ENCODE measurements around the gene TGFBRAP1. TPM values are rescaled to one million over a fixed set of nuclear protein-coding genes. Genes with fewer than 3 reads are reported as not detected.

Gene TGFBRAP1
- total and polyA plus RNA-seq, 9 donors: 7.2 to 19.1 (median 16.4) TPM

DNA sequence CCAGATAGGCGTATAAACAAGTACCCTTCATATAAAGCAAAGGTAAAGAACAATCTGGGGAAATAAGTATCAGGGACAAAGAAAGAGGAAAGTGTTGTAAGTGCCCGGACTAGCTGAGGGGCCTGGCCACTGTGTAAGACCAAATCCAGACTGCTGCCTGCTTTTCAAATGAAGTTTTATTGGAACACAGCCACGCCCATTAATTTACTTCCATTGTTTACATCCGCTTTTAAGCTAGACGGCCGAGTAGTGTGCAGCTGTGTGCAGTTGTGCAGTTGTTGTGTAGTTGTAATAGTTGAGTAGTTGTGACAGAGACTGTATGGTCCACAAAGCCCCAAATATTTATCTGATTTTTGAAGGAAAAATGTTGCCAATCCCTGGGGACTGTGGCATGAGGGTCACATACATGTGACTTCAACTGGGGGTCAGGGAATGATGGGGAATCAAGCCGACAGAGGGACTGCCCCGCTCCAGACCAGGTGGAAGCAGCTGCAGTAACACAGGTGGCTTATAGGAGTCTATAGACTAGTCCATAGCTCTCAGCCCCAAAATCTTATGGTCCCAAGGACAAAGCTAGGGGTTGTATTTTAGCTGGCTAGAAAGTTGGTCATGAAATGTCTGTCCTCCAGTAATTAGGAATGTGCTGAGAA is 39.3 kb upstream of the TGFBRAP1 start:
- Histone ChIP-seq H3K4me1 (ENCODE audit: insufficient read depth) (peaks cover 10% of the 10 kb centered on the region), H3K4me3 (no peak overlapping the region), H3K27ac (peak overlapping the region in 1 of 2 donors; percentile 98), H3K36me3 (no peaks in the 10 kb centered on the region), H3K27me3 (no peaks in the 10 kb centered on the region), H3K9me3 (no peaks in the 10 kb centered on the region)
- 44 to 65% (median 46%) methylated on average over 8 of the region's 8 CpGs for WGBS, 3 donors
- intact Hi-C loops (cut with DNase I): no loop called here
- TF ChIP-seq POLR2A (IDR thresholded peaks at IDR 0.05) (no peak), CTCF (IDR thresholded peaks at IDR 0.05) (no peak), EP300 (IDR thresholded peaks at IDR 0.05) (no peak)
- no peak for DNase-seq

DNA sequence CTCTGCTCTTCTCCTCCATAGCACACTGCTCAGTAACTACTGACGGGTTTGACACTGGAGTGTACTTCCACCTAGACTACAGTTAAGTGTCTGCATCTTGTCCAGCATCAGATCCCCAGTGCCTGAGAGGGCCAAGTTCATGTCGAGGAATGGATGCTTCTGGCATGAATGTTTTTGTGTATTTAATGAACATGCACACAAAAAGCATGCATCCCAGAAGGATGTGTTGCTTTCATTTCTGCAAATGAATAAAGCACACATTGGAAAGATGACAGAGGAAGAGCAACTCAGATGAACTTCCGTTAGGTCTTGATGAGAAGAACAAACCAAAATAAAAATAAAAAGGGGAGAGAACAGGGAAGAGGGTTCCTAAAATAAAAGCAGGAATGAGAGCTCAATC is 35.7 kb upstream of the TGFBRAP1 start:
- intact Hi-C loops (cut with DNase I): no loop called here
- Histone ChIP-seq H3K27me3 (no peaks in the 10 kb centered on the region), H3K4me3 (no peak overlapping the region), H3K36me3 (no peaks in the 10 kb centered on the region), H3K4me1 (ENCODE audit: insufficient read depth) (no peaks in the 10 kb centered on the region), H3K27ac (no peak overlapping the region), H3K9me3 (no peaks in the 10 kb centered on the region)
- WGBS, 3 donors: 53 to 66% (median 59%) methylated on average over 3 of the region's 3 CpGs
- TF ChIP-seq CTCF (IDR thresholded peaks at IDR 0.05) (no peak), POLR2A (IDR thresholded peaks at IDR 0.05) (no peak), EP300 (IDR thresholded peaks at IDR 0.05) (no peak)
- DNase-seq: no peak

GRCh38 chr2:105364436-105365139 is 35.1 kb upstream of the TGFBRAP1 start:
- H3K9me3 ChIP-seq: no peaks in the 10 kb centered on the region
- no peaks in the 10 kb centered on the region for H3K27me3 ChIP-seq
- H3K36me3 ChIP-seq: no peaks in the 10 kb centered on the region
- no peak overlapping the region for H3K4me3 ChIP-seq
- DNase-seq: no peak
- H3K4me1 ChIP-seq (ENCODE audit: insufficient read depth): no peaks in the 10 kb centered on the region
- 57 to 63% (median 59%) methylated on average over 5 of the region's 5 CpGs for WGBS, 3 donors
- no peak for TF ChIP-seq CTCF (IDR thresholded peaks at IDR 0.05)
- TF ChIP-seq EP300 (IDR thresholded peaks at IDR 0.05): no peak
- TF ChIP-seq POLR2A (IDR thresholded peaks at IDR 0.05): no peak
- intact Hi-C loops (cut with DNase I): no loop called here
- H3K27ac ChIP-seq: peak overlapping the region in 1 of 2 donors; percentile 50

GRCh38 chr2:105362862-105363591 is 33.5 kb upstream of the TGFBRAP1 start:
- peak in 1 of 5 donors; percentile 48 for DNase-seq
- Histone ChIP-seq H3K4me3 (no peak overlapping the region), H3K27ac (peak overlapping the region in 1 of 2 donors; percentile 50), H3K36me3 (no peaks in the 10 kb centered on the region), H3K4me1 (ENCODE audit: insufficient read depth) (no peaks in the 10 kb centered on the region), H3K9me3 (no peaks in the 10 kb centered on the region), H3K27me3 (no peaks in the 10 kb centered on the region)
- TF ChIP-seq POLR2A (IDR thresholded peaks at IDR 0.05): no peak
- no peak for TF ChIP-seq CTCF (IDR thresholded peaks at IDR 0.05)
- no peak for TF ChIP-seq EP300 (IDR thresholded peaks at IDR 0.05)
- 64 to 75% (median 72%) methylated on average over 15 of the region's 15 CpGs for WGBS, 3 donors
- intact Hi-C loops (cut with DNase I): no loop called here
